ENCODE measurements around the gene FBXW12. TPM values are rescaled to one million over a fixed set of nuclear protein-coding genes. Genes with fewer than 3 reads are reported as not detected.
A peak's percentile ranks its signal among the peaks of the same experiment; 100 is the strongest.

The FBXW12 gene
- total RNA-seq, 4 donors from 2014 or later: not detected

GRCh38 chr3:48433472-48434118 lies 61.6 kb downstream of the FBXW12 start:
- Histone ChIP-seq H3K27ac (peak overlapping the region in 3 of 4 donors; percentile 67 to 86 (median 77)), H3K9me3 (no peaks in the 10 kb centered on the region), H3K4me3 (peak overlapping the region in 2 of 4 donors; percentile 24 to 26), H3K4me1 (peaks cover 3 to 41% (median 10%) of the 10 kb centered on the region in 4 donors), H3K36me3 (peaks cover 0 to 5% (median 0%) of the 10 kb centered on the region in 3 donors), H3K27me3 (no peaks in the 10 kb centered on the region)
- peak in 2 of 3 donors; percentile 79 for DNase-seq
- TF ChIP-seq POLR2A (IDR thresholded peaks at IDR 0.05): peak in 1 of 2 donors; percentile 56
- no peak for TF ChIP-seq CTCF (IDR thresholded peaks at IDR 0.05)

- Histone ChIP-seq H3K9me3 (no peaks in the 10 kb centered on the region), H3K36me3 (peaks cover 0 to 5% (median 0%) of the 10 kb centered on the region in 3 donors), H3K4me3 (no peak overlapping the region), H3K4me1 (peaks cover 5 to 50% (median 10%) of the 10 kb centered on the region in 4 donors), H3K27me3 (no peaks in the 10 kb centered on the region), H3K27ac (peak overlapping the region in 3 of 4 donors; percentile 50 to 86 (median 77))
- peak in 2 of 3 donors; percentile 64 to 69 for DNase-seq
- TF ChIP-seq POLR2A (IDR thresholded peaks at IDR 0.05) (no peak), CTCF (IDR thresholded peaks at IDR 0.05) (no peak)
These were observed 62.7 kb downstream of the FBXW12 start for GRCh38 chr3:48434591-48435222.

DNA sequence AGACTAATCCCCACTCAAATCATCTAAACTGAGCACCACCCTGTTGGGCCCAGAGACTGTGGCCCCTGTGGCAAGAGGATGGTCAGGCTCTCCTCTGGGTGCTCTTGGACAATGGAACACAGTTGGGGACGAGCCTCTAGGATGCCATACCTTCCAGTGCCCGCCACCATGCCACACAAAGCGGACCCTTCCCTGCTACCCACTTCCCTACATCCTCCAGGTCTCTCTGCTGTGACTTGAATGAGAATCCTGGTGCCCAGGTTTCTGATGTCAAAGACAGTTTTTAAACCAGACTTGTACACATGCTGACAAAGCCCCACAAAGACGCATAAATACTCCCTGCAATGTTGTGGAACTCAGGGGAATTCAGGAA lies 63.2 kb downstream of the FBXW12 start:
- Histone ChIP-seq H3K27ac (peak overlapping the region in 2 of 4 donors; percentile 5 to 86), H3K36me3 (peaks cover 0 to 5% (median 0%) of the 10 kb centered on the region in 3 donors), H3K27me3 (no peaks in the 10 kb centered on the region), H3K4me1 (peaks cover 3 to 46% (median 8%) of the 10 kb centered on the region in 4 donors), H3K9me3 (no peaks in the 10 kb centered on the region), H3K4me3 (no peak overlapping the region)
- DNase-seq: no peak
- no peak for TF ChIP-seq POLR2A (IDR thresholded peaks at IDR 0.05)
- no peak for TF ChIP-seq CTCF (IDR thresholded peaks at IDR 0.05)

GRCh38 chr3:48435774-48436476 lies 63.9 kb downstream of the FBXW12 start:
- H3K27ac ChIP-seq: peak overlapping the region in 2 of 4 donors; percentile 5 to 86
- peak; percentile 96 to 100 (median 100) for TF ChIP-seq CTCF (IDR thresholded peaks at IDR 0.05)
- peak in 1 of 2 donors; percentile 10 for TF ChIP-seq POLR2A (IDR thresholded peaks at IDR 0.05)
- H3K9me3 ChIP-seq: no peaks in the 10 kb centered on the region
- H3K36me3 ChIP-seq: peaks cover 0 to 5% (median 0%) of the 10 kb centered on the region in 3 donors
- H3K4me3 ChIP-seq: no peak overlapping the region
- peak; percentile 83 to 95 (median 91) for DNase-seq
- peaks cover 0 to 40% (median 8%) of the 10 kb centered on the region in 4 donors for H3K4me1 ChIP-seq
- H3K27me3 ChIP-seq: no peaks in the 10 kb centered on the region

- Histone ChIP-seq H3K27me3 (no peaks in the 10 kb centered on the region), H3K9me3 (no peaks in the 10 kb centered on the region), H3K4me3 (no peak overlapping the region), H3K27ac (peak overlapping the region in 1 of 4 donors; percentile 12), H3K4me1 (peaks cover 0 to 42% (median 12%) of the 10 kb centered on the region in 4 donors), H3K36me3 (peaks cover 0 to 5% (median 0%) of the 10 kb centered on the region in 3 donors)
- TF ChIP-seq CTCF (IDR thresholded peaks at IDR 0.05) (no peak), POLR2A (IDR thresholded peaks at IDR 0.05) (no peak)
- DNase-seq: no peak
These were observed 64.4 kb downstream of the FBXW12 start for GRCh38 chr3:48436477-48436787.
